Keratinocyte (primary cell): ENCODE measurements around the gene OVOL3. TPM values are rescaled to one million over a fixed set of nuclear protein-coding genes. Genes with fewer than 3 reads are reported as not detected.

Source experiments
- DNase-seq: peaks from one replicate; pipeline ENCODE4 v3.0.0-alpha.2; 2011; ENCODE audit warnings: low read depth, missing footprints, low spot score
- FAIRE-seq: peaks from 2 replicates; lab custom pipeline; 2011; peaks lifted over from hg19 to GRCh38; lab: Jason Lieb, UNC
- H2AFZ ChIP-seq: 2 replicates; pipeline ENCODE4 v1.6.0; 2012; ENCODE audit warnings: low read length, control low read depth, inconsistent platforms; ENCODE audit not compliant: control insufficient read depth
- H3K27ac ChIP-seq: 2 replicates; pipeline ENCODE4 v1.5.1; 2011; ENCODE audit warnings: low read length; ENCODE audit not compliant: control insufficient read depth, insufficient read depth
- H3K27me3 ChIP-seq: 3 replicates; pipeline ENCODE4 v1.6.0; 2011; ENCODE audit warnings: low read length; ENCODE audit not compliant: control insufficient read depth, insufficient read depth; ENCODE audit errors: extremely low read depth
- H3K36me3 ChIP-seq, 2 experiments: 2 replicates in 1 of 2; 3 replicates in 1 of 2; pipeline ENCODE4 v1.5.1; 2011; ENCODE audit warnings: low read length in 2 of 2, mild to moderate bottlenecking in 1 of 2; ENCODE audit not compliant: control insufficient read depth in 2 of 2, insufficient read depth in 2 of 2; ENCODE audit errors: extremely low read depth in 1 of 2
- H3K4me1 ChIP-seq: 3 replicates; pipeline ENCODE4 v1.5.1; 2011; ENCODE audit warnings: low read length; ENCODE audit not compliant: control insufficient read depth, insufficient read depth; ENCODE audit errors: extremely low read depth
- H3K4me2 ChIP-seq: 3 replicates; pipeline ENCODE4 v1.6.0; 2011; ENCODE audit warnings: low read depth, low read length; ENCODE audit not compliant: control insufficient read depth, insufficient read depth; ENCODE audit errors: extremely low read depth
- H3K4me3 ChIP-seq, 3 experiments: fragments of 200-600 bp in 1 of 3; sonication (generic) in 1 of 3; 2 replicates in 2 of 3; 3 replicates in 1 of 3; pipeline ENCODE4 v1.5.1; 2011 to 2016; ENCODE audit warnings: low read length in 3 of 3, mild to moderate bottlenecking in 3 of 3, control low read depth in 2 of 3, inconsistent platforms in 1 of 3, low read depth in 1 of 3, mixed read lengths in 1 of 3, mixed run types in 1 of 3, moderate library complexity in 1 of 3; ENCODE audit not compliant: control insufficient read depth in 2 of 3, insufficient read depth in 2 of 3; ENCODE audit errors: extremely low read depth in 1 of 3
- H3K79me2 ChIP-seq: 2 replicates; pipeline ENCODE4 v1.6.0; 2012; ENCODE audit warnings: low read length; ENCODE audit not compliant: control insufficient read depth, insufficient read depth
- H3K9ac ChIP-seq: 3 replicates; pipeline ENCODE4 v1.6.0; 2011; ENCODE audit warnings: low read length; ENCODE audit not compliant: control insufficient read depth, insufficient read depth; ENCODE audit errors: extremely low read depth
- H3K9me1 ChIP-seq: 3 replicates; pipeline ENCODE4 v1.6.0; 2011; ENCODE audit warnings: low read length; ENCODE audit not compliant: control insufficient read depth, insufficient read depth; ENCODE audit errors: extremely low read depth
- H3K9me3 ChIP-seq: 2 replicates; pipeline ENCODE4 v1.5.1; 2012; ENCODE audit warnings: low read depth, low read length; ENCODE audit not compliant: control insufficient read depth
- H4K20me1 ChIP-seq: 3 replicates; pipeline ENCODE4 v1.6.0; 2011; ENCODE audit warnings: low read length; ENCODE audit not compliant: control insufficient read depth, insufficient read depth; ENCODE audit errors: extremely low read depth
- CTCF ChIP-seq, 3 experiments: IDR thresholded peaks in 1 of 3; conservative IDR thresholded peaks in 1 of 3; optimal IDR thresholded peaks in 1 of 3; 2 replicates in 2 of 3; 3 replicates in 1 of 3; pipeline versions ENCODE3 to v1.5.1; 2011; ENCODE audit warnings: low read length in 3 of 3, mild to moderate bottlenecking in 3 of 3, moderate library complexity in 2 of 3, control low read depth in 1 of 3, inconsistent platforms in 1 of 3; ENCODE audit not compliant: insufficient read depth in 2 of 3; ENCODE audit errors: extremely low read depth in 1 of 3
- EZH2 ChIP-seq: IDR thresholded peaks from one replicate; pipeline ENCODE4 v1.6.1; 2012; ENCODE audit warnings: inconsistent platforms, mild to moderate bottlenecking, low read length, moderate library complexity
- dilution Hi-C: fragments of 300-500 bp; cut with MboI; formaldehyde crosslinking; loops from one replicate; pipeline ENCODE4 v1.7.0; 2020; ENCODE audit warnings: low sequenced_read_pairs; ENCODE audit not compliant: extremely low pct_ligation_motif_present
- polyA plus RNA-seq, 5 experiments: library from polyadenylated mRNA; depleted of rRNA in 3 of 5; stranded (reverse) in 3 of 5; stranded (forward) in 1 of 5; unstranded in 1 of 5; fragments of >200 nt; gene quantifications; 1 replicate in 1 of 5; 2 replicates in 3 of 5; 3 replicates in 1 of 5; pipeline versions ENCODE4 v1.2.1 to v1.2.3, GENCODE V29; 2011 to 2012; ENCODE audit warnings: missing spikeins in 2 of 5, low read depth in 1 of 5, low replicate concordance in 1 of 5

OVOL3 gene
- polyA plus RNA-seq, 1 donor (not counting 4 experiments of a cell fraction or from before 2014, with no cell fraction given) = not detected

- Histone ChIP-seq H3K9me1 (no peaks in the 10 kb centered on the region), H3K36me3 (peaks cover 6 to 7% of the 10 kb centered on the region in 2 experiments), H3K9me3 (no peaks in the 10 kb centered on the region), H3K4me2 (no peak overlapping the region), H3K9ac (no peak overlapping the region), H3K27me3 (no peaks in the 10 kb centered on the region), H3K27ac (peak overlapping the region; percentile 10), H3K79me2 (no peaks in the 10 kb centered on the region), H3K4me3 (no peak overlapping the region), H3K4me1 (peaks cover 6% of the 10 kb centered on the region), H2AFZ (no peak overlapping the region), H4K20me1 (no peaks in the 10 kb centered on the region)
- FAIRE-seq = no peak
- DNase-seq = no peak
- TF ChIP-seq EZH2 (no peak), CTCF (optimal IDR thresholded peaks at IDR 0.05 in 1 of 3, IDR thresholded peaks at IDR 0.05 in 1 of 3, conservative IDR thresholded peaks at IDR 0.05 in 1 of 3; ENCODE audit: extremely low read depth in 1 of 3, insufficient read depth in 2 of 3, low read length in 3 of 3) (no peak)
- dilution Hi-C loops = no loop called here
These were observed 50.1 kb downstream of the OVOL3 start for GRCh38 chr19:36160821-36161596.

Other genes starting within 250 kb of the OVOL3 start
- 0.50 to 0.95 TPM (median 0.66 TPM) in 3 replicates for gene APLP1, start 242.6 kb upstream of the OVOL3 start, polyA plus RNA-seq
- gene NFKBID, start 210.6 kb upstream of the OVOL3 start, polyA plus RNA-seq = 3.9 to 6.0 TPM (median 5.0 TPM) in 3 replicates
- gene HCST, start 208.6 kb upstream of the OVOL3 start, polyA plus RNA-seq = 0.19 to 0.30 TPM (median 0.25 TPM) in 3 replicates
- not detected in 3 replicates for gene TYROBP, start 202.8 kb upstream of the OVOL3 start, polyA plus RNA-seq
- 0.73 to 6.1 TPM (median 0.90 TPM) in 3 replicates for gene LRFN3, start 174.8 kb upstream of the OVOL3 start, polyA plus RNA-seq
- 7.3 to 11.9 TPM (median 8.0 TPM) in 3 replicates for gene SDHAF1, start 116.0 kb upstream of the OVOL3 start, polyA plus RNA-seq
- 0.19 to 0.72 TPM (median 0.28 TPM) in 3 replicates for gene SYNE4, start 102.3 kb upstream of the OVOL3 start, polyA plus RNA-seq
- 27.8 to 37.1 TPM (median 36.7 TPM) in 3 replicates for gene ALKBH6, start 96.9 kb upstream of the OVOL3 start, polyA plus RNA-seq
- 0.38 to 0.76 TPM (median 0.63 TPM) in 3 replicates for gene CLIP3, start 78.3 kb upstream of the OVOL3 start, polyA plus RNA-seq
- 1.4 to 3.6 TPM (median 1.8 TPM) in 3 replicates for gene THAP8, start 56.9 kb upstream of the OVOL3 start, polyA plus RNA-seq
- gene WDR62, start 56.2 kb upstream of the OVOL3 start, polyA plus RNA-seq = 0.98 to 3.7 TPM (median 2.3 TPM) in 3 replicates
- gene POLR2I, start 3.7 kb downstream of the OVOL3 start, polyA plus RNA-seq = 31.3 to 63.2 TPM (median 34.3 TPM) in 3 replicates
- 179 to 193 TPM (median 183 TPM) in 3 replicates for gene TBCB, start 4.3 kb downstream of the OVOL3 start, polyA plus RNA-seq
- gene CAPNS1, start 28.9 kb downstream of the OVOL3 start, polyA plus RNA-seq = 778 to 884 TPM (median 832 TPM) in 3 replicates
- 1.6 to 7.1 TPM (median 2.6 TPM) in 3 replicates for gene COX7A1, start 41.3 kb downstream of the OVOL3 start, polyA plus RNA-seq
- 2.0 to 3.5 TPM (median 2.3 TPM) in 3 replicates for gene ZNF565, start 103.5 kb downstream of the OVOL3 start, polyA plus RNA-seq
- 45.5 to 82.6 TPM (median 67.3 TPM) in 3 replicates for gene ZNF146, start 104.0 kb downstream of the OVOL3 start, polyA plus RNA-seq